K562 (cell line): Measurements from ENCODE around the gene CIAO2B. TPM values are rescaled to one million over a fixed set of nuclear protein-coding genes. Genes with fewer than 3 reads are reported as not detected.

Experiments
- ATAC-seq: fragments of 200-7000 bp; cut with Tn5 transposase; 3 replicates; pipeline ENCODE4 v1.9.1; 2020; ENCODE audit warnings: moderate library complexity
- BruUV-seq: library from RNA; stranded (reverse); fragments of 400-500 nt; replicated peaks from 2 replicates; lab custom pipeline; 2021; lab: Mats Ljungman, UMichigan
- CTCF ChIA-PET: fragments of 300-600 bp; formaldehyde crosslinking; extraction: SDS; loops from one replicate; lab custom pipeline; 2021; ENCODE audit warnings: low intra/inter-chr PET ratio; lab: Yijun Ruan, JAX
- POLR2A ChIA-PET: fragments of 300-600, 350-650 bp; sonication (Branson Sonifier 250); formaldehyde crosslinking; extraction: SDS; loops from one replicate; lab custom pipeline; 2021; ENCODE audit warnings: antibody characterized with exemption, inconsistent platforms; lab: Yijun Ruan, JAX
- DNase-seq, 4 experiments: peaks; one replicate each; pipeline versions ENCODE4 v3.0.0 to v3.0.0-alpha.2; 2011 to 2018; ENCODE audit warnings: low spot score in 3 of 4, mixed read lengths in 3 of 4; ENCODE audit errors: extremely low read depth in 1 of 4
- FAIRE-seq: peaks from 2 replicates; lab custom pipeline; 2011; peaks lifted over from hg19 to GRCh38; lab: Jason Lieb, UNC
- H2AFZ ChIP-seq: 2 replicates; pipeline ENCODE4 v1.6.0; 2011; ENCODE audit warnings: low read depth, low read length, control low read depth, inconsistent platforms
- H3K27ac ChIP-seq: fragments of 200-600 bp; 3 replicates; pipeline ENCODE4 v1.8.0; 2011; ENCODE audit warnings: low read depth, mild to moderate bottlenecking, control low read depth, inconsistent platforms, low read length, moderate library complexity, mixed read lengths; ENCODE audit errors: extremely low read depth
- H3K27me3 ChIP-seq, 2 experiments: fragments of 300-600 bp in 1 of 2; 2 replicates in 1 of 2; 3 replicates in 1 of 2; pipeline versions ENCODE4 v1.6.0 to v1.8.0; 2011; ENCODE audit warnings: inconsistent platforms in 2 of 2, low read length in 2 of 2, mild to moderate bottlenecking in 1 of 2, mixed read lengths in 1 of 2, moderate library complexity in 1 of 2; ENCODE audit not compliant: control insufficient read depth in 2 of 2, insufficient read depth in 2 of 2
- H3K36me3 ChIP-seq: fragments of 300-600 bp; 3 replicates; pipeline ENCODE4 v1.8.0; 2011; ENCODE audit warnings: mild to moderate bottlenecking, low read length, inconsistent platforms; ENCODE audit not compliant: control insufficient read depth, insufficient read depth
- H3K4me1 ChIP-seq, 2 experiments: fragments of 200-600 bp in 1 of 2; replicated peaks in 1 of 2; 2 replicates in 1 of 2; 3 replicates in 1 of 2; pipeline versions ENCODE4 v1.5.1 to v1.8.0; 2011; ENCODE audit warnings: inconsistent platforms in 2 of 2, low read length in 2 of 2, mild to moderate bottlenecking in 1 of 2, mixed read lengths in 1 of 2, moderate library complexity in 1 of 2; ENCODE audit not compliant: control insufficient read depth in 2 of 2, insufficient read depth in 2 of 2
- H3K4me2 ChIP-seq: 2 replicates; pipeline ENCODE4 v1.6.1; 2011; ENCODE audit warnings: low read length, control low read depth, inconsistent platforms, mixed read lengths; ENCODE audit not compliant: insufficient read depth
- H3K4me3 ChIP-seq: fragments of 200-600 bp; sonication (generic), shearing (Covaris generic); 2 replicates; pipeline ENCODE4 v1.5.1; 2016; ENCODE audit warnings: control low read depth, inconsistent platforms
- H3K79me2 ChIP-seq: fragments of 200-600 bp; 3 replicates; pipeline ENCODE4 v1.8.0; 2011; ENCODE audit warnings: low read length, inconsistent platforms; ENCODE audit not compliant: control insufficient read depth, insufficient read depth
- H3K9ac ChIP-seq, 2 experiments: 2 replicates each; pipeline versions ENCODE4 v1.6.0 to v1.6.1; 2011; ENCODE audit warnings: low read depth in 2 of 2, low read length in 2 of 2, control low read depth in 1 of 2, inconsistent platforms in 1 of 2, mild to moderate bottlenecking in 1 of 2, mixed read lengths in 1 of 2; ENCODE audit not compliant: insufficient read depth in 1 of 2
- H3K9me1 ChIP-seq: one replicate; pipeline ENCODE4 v1.6.0; 2011; ENCODE audit warnings: inconsistent platforms, mild to moderate bottlenecking, low read length, moderate library complexity; ENCODE audit not compliant: control insufficient read depth, insufficient read depth
- H3K9me3 ChIP-seq: replicated peaks from 2 replicates; pipeline ENCODE4 v1.5.1; 2011; ENCODE audit warnings: low read depth, low read length, inconsistent platforms; ENCODE audit not compliant: control insufficient read depth, insufficient read depth
- H4K20me1 ChIP-seq: replicated peaks from 2 replicates; pipeline ENCODE4 v1.6.1; 2011; ENCODE audit warnings: low read length, inconsistent platforms, mixed read lengths; ENCODE audit not compliant: control insufficient read depth, insufficient read depth
- ADNP ChIP-seq: fragments of 200-800 bp; sonication (Bioruptor generic); IDR thresholded peaks from 2 replicates; pipeline ENCODE4 v1.6.1; 2016; ENCODE audit warnings: missing genetic modification characterization, missing compliant biosample characterization
- ARID3A ChIP-seq: IDR thresholded peaks from 2 replicates; pipeline ENCODE4 v1.6.1; 2012; ENCODE audit warnings: low read depth, low read length, improper control_type of control experiment, borderline replicate concordance
- BCOR ChIP-seq: fragments of 450-650 bp; IDR thresholded peaks from 2 replicates; pipeline ENCODE4 v1.6.1; 2016
- CHD4 ChIP-seq: fragments of 200-600 bp; sonication (generic); IDR thresholded peaks from 3 replicates; pipeline ENCODE4 v1.6.1; 2012; ENCODE audit warnings: low read depth, mild to moderate bottlenecking, mixed read lengths, low read length, inconsistent platforms; ENCODE audit not compliant: insufficient read depth, insufficient replicate concordance, poor library complexity, severe bottlenecking
- CREM ChIP-seq: IDR thresholded peaks from 2 replicates; pipeline ENCODE4 v1.6.1; 2014; ENCODE audit warnings: antibody characterized with exemption, low read depth
- E2F3 ChIP-seq: fragments of 250-450 bp; sonication (Bioruptor Pico); IDR thresholded peaks from 2 replicates; pipeline ENCODE4 v1.4.0; 2020; ENCODE audit warnings: mild to moderate bottlenecking
- ESRRA ChIP-seq: fragments of 450-650 bp; IDR thresholded peaks from 2 replicates; pipeline ENCODE4 v1.6.1; 2014; ENCODE audit warnings: low read depth, mild to moderate bottlenecking, moderate library complexity, borderline replicate concordance
- HDAC1 ChIP-seq, 2 experiments: fragments of 450-650 bp; IDR thresholded peaks; 2 replicates each; pipeline ENCODE4 v1.6.1; 2016 to 2017; ENCODE audit warnings: inconsistent platforms in 1 of 2, mild to moderate bottlenecking in 1 of 2, moderate library complexity in 1 of 2
- HES1 ChIP-seq: fragments of 450-650 bp; IDR thresholded peaks from 2 replicates; pipeline ENCODE4 v1.6.1; 2016; ENCODE audit warnings: low read depth, mild to moderate bottlenecking, moderate library complexity
- KDM1A ChIP-seq, 2 experiments: fragments of 450-650 bp; IDR thresholded peaks; 2 replicates each; pipeline ENCODE4 v1.6.1; 2016; ENCODE audit warnings: mild to moderate bottlenecking in 2 of 2
- NR2C2 ChIP-seq, 2 experiments: fragments of 200-800 bp in 1 of 2; sonication (Bioruptor generic) in 1 of 2; sonication (generic) in 1 of 2; formaldehyde crosslinking in 1 of 2; IDR thresholded peaks; 2 replicates each; pipeline versions ENCODE4 v1.6.1 to v1.8.0; 2016 to 2022; ENCODE audit warnings: mild to moderate bottlenecking in 1 of 2, missing compliant biosample characterization in 1 of 2, missing genetic modification characterization in 1 of 2, missing genetic modification reagents in 1 of 2
- PHF20 ChIP-seq: fragments of 450-650 bp; IDR thresholded peaks from 2 replicates; pipeline ENCODE4 v1.6.1; 2018; ENCODE audit not compliant: partially characterized antibody
- RBM25 ChIP-seq: fragments of 200-400 bp; formaldehyde crosslinking; IDR thresholded peaks from 2 replicates; pipeline ENCODE4 v1.6.1; 2018; ENCODE audit warnings: low read length, low read depth, moderate library complexity; ENCODE audit not compliant: severe bottlenecking
- RCOR1 ChIP-seq, 2 experiments: IDR thresholded peaks; 2 replicates each; pipeline ENCODE4 v1.6.1; 2012; ENCODE audit warnings: low read depth in 2 of 2, low read length in 2 of 2, borderline replicate concordance in 1 of 2, improper control_type of control experiment in 1 of 2
- SMARCA5 ChIP-seq: fragments of 450-650 bp; IDR thresholded peaks from 2 replicates; pipeline ENCODE4 v1.6.1; 2016
- TFAM ChIP-seq: fragments of 250-450 bp; sonication (Bioruptor Pico); conservative IDR thresholded peaks from 2 replicates; pipeline ENCODE4 v1.5.0; 2021; ENCODE audit warnings: mild to moderate bottlenecking, moderate library complexity
- ZNF518B ChIP-seq: fragments of 250-450 bp; sonication (Bioruptor Pico); IDR thresholded peaks from 2 replicates; pipeline ENCODE4 v1.5.0; 2021; ENCODE audit warnings: mild to moderate bottlenecking, moderate library complexity
- WGBS: fragments of 100-300 bp; shearing (Covaris generic); methylation state at CpG from one replicate; pipeline ENCODE4 v1.1.6; 2016; ENCODE audit warnings: low coverage, mixed read lengths; ENCODE audit not compliant: insufficient coverage; ENCODE audit errors: missing lambda C conversion rate; 5-methylcytosine and 5-hydroxymethylcytosine counted together
- in situ Hi-C: fragments of 300-500 bp; cut with MboI; formaldehyde crosslinking; loops from 4 replicates; pipeline ENCODE4 v1.15.0; 2018; ENCODE audit warnings: inconsistent platforms, mixed read lengths
- intact Hi-C: fragments of 100-400 bp; cut with micrococcal nuclease; formaldehyde crosslinking; loops from 2 replicates; pipeline ENCODE4 v1.14.2; 2022
- polyA plus RNA-seq, 8 experiments: library from polyadenylated mRNA; depleted of rRNA in 4 of 8; stranded (reverse) in 5 of 8; unstranded in 3 of 8; fragments of >200 nt; fragmentation: Nextera tagmentation in 2 of 8; fragmentation: Illumina TruSeq in 1 of 8; extraction: Ambion mirVana in 2 of 8; extraction: Trizol in 1 of 8; gene quantifications; 2 replicates each; pipeline versions ENCODE4 v1.2.1 to v1.2.3, GENCODE V29; 2011 to 2014; ENCODE audit warnings: inconsistent platforms in 1 of 8, missing spikeins in 1 of 8
- total RNA-seq, 7 experiments: library from RNA; depleted of rRNA in 6 of 7; stranded (reverse); fragments of >200 nt in 6 of 7; fragmentation: Illumina TruSeq in 2 of 7; extraction: Trizol in 2 of 7; gene quantifications; 2 replicates each; pipeline versions ENCODE4 v1.2.1 to v1.2.3, GENCODE V29; 2011 to 2021; ENCODE audit warnings: low replicate concordance in 1 of 7

The CIAO2B gene
- total and polyA plus RNA-seq, 9 of the 15 experiments (the other 6 are each of a cell fraction or from before 2014, with no cell fraction given): 86.8 to 182 (median 113) TPM

GRCh38 chr16:66898933-66899309, 35.3 kb downstream of the CIAO2B start:
- BruUV-seq: no TSS peak
- Histone ChIP-seq H3K4me2 (peak overlapping the region; percentile 77), H3K9ac (peak overlapping the region; percentile 80 to 89; a peak in 2 of 4 replicates), H3K27ac (peak overlapping the region; percentile 87), H3K9me3 (no peaks in the 10 kb centered on the region), H3K27me3 (no peaks in the 10 kb centered on the region), H3K4me3 (no peak overlapping the region), H2AFZ (peak overlapping the region; percentile 78), H3K36me3 (no peaks in the 10 kb centered on the region), H4K20me1 (no peaks in the 10 kb centered on the region), H3K9me1 (no peaks in the 10 kb centered on the region), H3K79me2 (no peaks in the 10 kb centered on the region), H3K4me1 (peaks cover 30 to 51% of the 10 kb centered on the region in 2 experiments)
- CTCF ChIA-PET: no interaction called here
- DNase-seq (no peak), ATAC-seq (no peak), FAIRE-seq (no peak)
- POLR2A ChIA-PET: interaction anchor here (0.7 kb wide), 1 partner anchor 32 kb away, joined by 4 read pairs; no protein-coding TSS in a partner anchor
- in situ Hi-C loops (loop anchor here (5.0 kb wide), 1 partner anchor 33 kb away; the partner anchor contains the start of gene CIAO2B), intact Hi-C loops (loop anchor here (5.0 kb wide), 2 partner anchors 48 to 118 kb away; no protein-coding TSS in a partner anchor)
- WGBS: 43% methylated on average over 2 of the region's 2 CpGs
- TF ChIP-seq TFAM (CRISPR knock-in tag): no peak
- TF ChIP-seq CREM: no peak
- peak; percentile 91 to 97 for TF ChIP-seq KDM1A (IDR thresholded peaks at IDR 0.05)
- peak; percentile 100 for TF ChIP-seq ADNP
- TF ChIP-seq PHF20: peak; percentile 82
- TF ChIP-seq RBM25: peak; percentile 97
- peak in 1 of 2 experiments; percentile 91; a peak in 3 of 4 replicates for TF ChIP-seq RCOR1 (IDR thresholded peaks at IDR 0.05; ENCODE audit: borderline replicate concordance in 1 of 2, low read depth in 2 of 2, low read length in 2 of 2)
- TF ChIP-seq SMARCA5: peak; percentile 95
- TF ChIP-seq HES1: no peak
- TF ChIP-seq ZNF518B (CRISPR knock-in tag): no peak
- TF ChIP-seq NR2C2 (CRISPR knock-in tag; IDR thresholded peaks at IDR 0.05): no peak
- TF ChIP-seq NR2C2 (tag; IDR thresholded peaks at IDR 0.05): no peak
- peak; percentile 99 for TF ChIP-seq BCOR
- TF ChIP-seq ARID3A: no peak
- TF ChIP-seq HDAC1 (IDR thresholded peaks at IDR 0.05): peak in 1 of 2 experiments; percentile 38; a peak in 1 of 4 replicates
- TF ChIP-seq E2F3 (CRISPR knock-in tag): no peak
- peak; percentile 99 for TF ChIP-seq CHD4
- peak; percentile 99 for TF ChIP-seq ESRRA
